SK-N-SH (cell line): ENCODE results near the gene CCDC195.

Experiments
- EP300 ChIP-seq, 2 experiments: IDR thresholded peaks; 2 replicates each; pipeline versions ENCODE4 v1.4.0 to v1.6.1; 2012; ENCODE audit warnings: borderline replicate concordance in 1 of 2, low read depth in 1 of 2, low read length in 1 of 2
- GABPA ChIP-seq: IDR thresholded peaks from 2 replicates; pipeline ENCODE4 v1.4.0; 2012; ENCODE audit warnings: low read depth, mild to moderate bottlenecking
- MEF2A ChIP-seq: IDR thresholded peaks from 2 replicates; pipeline ENCODE4 v1.4.0; 2012; ENCODE audit warnings: low read depth, borderline replicate concordance
- NFIC ChIP-seq: IDR thresholded peaks from 2 replicates; pipeline ENCODE4 v1.4.0; 2012; ENCODE audit warnings: borderline replicate concordance
- POLR2AphosphoS5 ChIP-seq: IDR thresholded peaks from 2 replicates; pipeline ENCODE4 v1.6.1; 2012; ENCODE audit warnings: low read depth, low read length
- RCOR1 ChIP-seq: fragments of 150-350 bp; IDR thresholded peaks from 2 replicates; pipeline ENCODE4 v1.6.1; 2017; ENCODE audit warnings: antibody characterized with exemption, low read length
- TAF1 ChIP-seq: IDR thresholded peaks from 2 replicates; pipeline ENCODE4 v1.6.1; 2012; ENCODE audit warnings: low read depth, mild to moderate bottlenecking, low read length, moderate library complexity, borderline replicate concordance
- TF ChIP-seq, protein P1 (sequence below): IDR thresholded peaks from 2 replicates; pipeline ENCODE4 v1.4.0; 2012; ENCODE audit warnings: low read depth
- TF ChIP-seq, protein P2 (sequence below): IDR thresholded peaks from 2 replicates; pipeline ENCODE4 v1.6.1; 2012; ENCODE audit warnings: mild to moderate bottlenecking, low read depth, low read length, moderate library complexity
- TF ChIP-seq, protein P3 (sequence below): fragments of 200-600 bp; sonication (generic); IDR thresholded peaks from 2 replicates; pipeline ENCODE4 v1.6.1; 2017; ENCODE audit warnings: antibody characterized with exemption, mild to moderate bottlenecking, moderate library complexity
- TF ChIP-seq, protein P4 (sequence below): IDR thresholded peaks from 2 replicates; pipeline ENCODE4 v1.4.0; 2012; ENCODE audit warnings: low read depth, borderline replicate concordance

DNA sequence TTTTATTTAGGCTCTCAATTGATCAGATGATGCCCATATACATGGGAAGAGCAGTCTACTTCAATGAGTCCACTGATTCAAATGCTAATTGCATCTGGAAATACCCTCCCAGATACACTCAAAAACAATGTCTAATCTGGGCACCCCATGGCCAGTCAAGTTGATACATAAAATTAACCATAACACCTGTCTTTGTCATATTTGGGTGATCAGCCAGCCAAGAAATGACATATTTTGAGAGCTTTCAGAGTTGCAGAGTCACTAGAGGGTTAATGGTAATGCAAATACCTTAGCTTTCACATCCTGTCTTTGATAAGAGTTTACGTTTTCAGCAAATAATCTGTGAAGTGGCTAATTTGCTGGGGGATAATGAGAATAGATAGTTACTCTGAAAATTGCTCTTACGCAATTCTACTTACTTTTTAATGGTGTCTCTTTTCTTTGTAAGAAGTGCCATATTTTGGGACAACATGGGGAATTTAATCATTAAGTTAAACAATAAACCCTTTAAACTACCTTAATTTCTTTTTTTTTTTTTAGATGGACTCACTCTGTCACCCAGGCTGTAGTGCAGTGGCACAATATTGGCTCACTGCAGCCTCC is 49.1 kb downstream of the CCDC195 start:
- TF ChIP-seq, protein P1, sequence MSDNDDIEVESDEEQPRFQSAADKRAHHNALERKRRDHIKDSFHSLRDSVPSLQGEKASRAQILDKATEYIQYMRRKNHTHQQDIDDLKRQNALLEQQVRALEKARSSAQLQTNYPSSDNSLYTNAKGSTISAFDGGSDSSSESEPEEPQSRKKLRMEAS, result no peak
- TF ChIP-seq POLR2AphosphoS5 (no peak), RCOR1 (no peak), EP300 (IDR thresholded peaks at IDR 0.05; ENCODE audit: borderline replicate concordance in 1 of 2, low read depth in 1 of 2, low read length in 1 of 2) (no peak), GABPA (no peak), NFIC (no peak), TAF1 (no peak), MEF2A (no peak)
- TF ChIP-seq, protein P2, sequence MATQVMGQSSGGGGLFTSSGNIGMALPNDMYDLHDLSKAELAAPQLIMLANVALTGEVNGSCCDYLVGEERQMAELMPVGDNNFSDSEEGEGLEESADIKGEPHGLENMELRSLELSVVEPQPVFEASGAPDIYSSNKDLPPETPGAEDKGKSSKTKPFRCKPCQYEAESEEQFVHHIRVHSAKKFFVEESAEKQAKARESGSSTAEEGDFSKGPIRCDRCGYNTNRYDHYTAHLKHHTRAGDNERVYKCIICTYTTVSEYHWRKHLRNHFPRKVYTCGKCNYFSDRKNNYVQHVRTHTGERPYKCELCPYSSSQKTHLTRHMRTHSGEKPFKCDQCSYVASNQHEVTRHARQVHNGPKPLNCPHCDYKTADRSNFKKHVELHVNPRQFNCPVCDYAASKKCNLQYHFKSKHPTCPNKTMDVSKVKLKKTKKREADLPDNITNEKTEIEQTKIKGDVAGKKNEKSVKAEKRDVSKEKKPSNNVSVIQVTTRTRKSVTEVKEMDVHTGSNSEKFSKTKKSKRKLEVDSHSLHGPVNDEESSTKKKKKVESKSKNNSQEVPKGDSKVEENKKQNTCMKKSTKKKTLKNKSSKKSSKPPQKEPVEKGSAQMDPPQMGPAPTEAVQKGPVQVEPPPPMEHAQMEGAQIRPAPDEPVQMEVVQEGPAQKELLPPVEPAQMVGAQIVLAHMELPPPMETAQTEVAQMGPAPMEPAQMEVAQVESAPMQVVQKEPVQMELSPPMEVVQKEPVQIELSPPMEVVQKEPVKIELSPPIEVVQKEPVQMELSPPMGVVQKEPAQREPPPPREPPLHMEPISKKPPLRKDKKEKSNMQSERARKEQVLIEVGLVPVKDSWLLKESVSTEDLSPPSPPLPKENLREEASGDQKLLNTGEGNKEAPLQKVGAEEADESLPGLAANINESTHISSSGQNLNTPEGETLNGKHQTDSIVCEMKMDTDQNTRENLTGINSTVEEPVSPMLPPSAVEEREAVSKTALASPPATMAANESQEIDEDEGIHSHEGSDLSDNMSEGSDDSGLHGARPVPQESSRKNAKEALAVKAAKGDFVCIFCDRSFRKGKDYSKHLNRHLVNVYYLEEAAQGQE, result no peak
- TF ChIP-seq, protein P3, sequence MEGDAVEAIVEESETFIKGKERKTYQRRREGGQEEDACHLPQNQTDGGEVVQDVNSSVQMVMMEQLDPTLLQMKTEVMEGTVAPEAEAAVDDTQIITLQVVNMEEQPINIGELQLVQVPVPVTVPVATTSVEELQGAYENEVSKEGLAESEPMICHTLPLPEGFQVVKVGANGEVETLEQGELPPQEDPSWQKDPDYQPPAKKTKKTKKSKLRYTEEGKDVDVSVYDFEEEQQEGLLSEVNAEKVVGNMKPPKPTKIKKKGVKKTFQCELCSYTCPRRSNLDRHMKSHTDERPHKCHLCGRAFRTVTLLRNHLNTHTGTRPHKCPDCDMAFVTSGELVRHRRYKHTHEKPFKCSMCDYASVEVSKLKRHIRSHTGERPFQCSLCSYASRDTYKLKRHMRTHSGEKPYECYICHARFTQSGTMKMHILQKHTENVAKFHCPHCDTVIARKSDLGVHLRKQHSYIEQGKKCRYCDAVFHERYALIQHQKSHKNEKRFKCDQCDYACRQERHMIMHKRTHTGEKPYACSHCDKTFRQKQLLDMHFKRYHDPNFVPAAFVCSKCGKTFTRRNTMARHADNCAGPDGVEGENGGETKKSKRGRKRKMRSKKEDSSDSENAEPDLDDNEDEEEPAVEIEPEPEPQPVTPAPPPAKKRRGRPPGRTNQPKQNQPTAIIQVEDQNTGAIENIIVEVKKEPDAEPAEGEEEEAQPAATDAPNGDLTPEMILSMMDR, result no peak
- TF ChIP-seq, protein P4, sequence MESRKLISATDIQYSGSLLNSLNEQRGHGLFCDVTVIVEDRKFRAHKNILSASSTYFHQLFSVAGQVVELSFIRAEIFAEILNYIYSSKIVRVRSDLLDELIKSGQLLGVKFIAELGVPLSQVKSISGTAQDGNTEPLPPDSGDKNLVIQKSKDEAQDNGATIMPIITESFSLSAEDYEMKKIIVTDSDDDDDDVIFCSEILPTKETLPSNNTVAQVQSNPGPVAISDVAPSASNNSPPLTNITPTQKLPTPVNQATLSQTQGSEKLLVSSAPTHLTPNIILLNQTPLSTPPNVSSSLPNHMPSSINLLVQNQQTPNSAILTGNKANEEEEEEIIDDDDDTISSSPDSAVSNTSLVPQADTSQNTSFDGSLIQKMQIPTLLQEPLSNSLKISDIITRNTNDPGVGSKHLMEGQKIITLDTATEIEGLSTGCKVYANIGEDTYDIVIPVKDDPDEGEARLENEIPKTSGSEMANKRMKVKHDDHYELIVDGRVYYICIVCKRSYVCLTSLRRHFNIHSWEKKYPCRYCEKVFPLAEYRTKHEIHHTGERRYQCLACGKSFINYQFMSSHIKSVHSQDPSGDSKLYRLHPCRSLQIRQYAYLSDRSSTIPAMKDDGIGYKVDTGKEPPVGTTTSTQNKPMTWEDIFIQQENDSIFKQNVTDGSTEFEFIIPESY, result no peak
